Measurements from ENCODE around the gene BEX5.
"Not testable (repeated sequence)": the region's sequence is repeated elsewhere in the genome, so short reads cannot be mapped to it uniquely, and the experiment has no call there.

The BEX5 gene

GRCh38 chrX:102155806-102156179, at the start of gene BEX5:
Gene BEX5, minus strand, starts transcription at chrX:102155977. Its CDS starts 1,712 bp downstream, at chrX:102154265.
- DNase-seq (ENCODE audit: low read depth): no peak

DNA sequence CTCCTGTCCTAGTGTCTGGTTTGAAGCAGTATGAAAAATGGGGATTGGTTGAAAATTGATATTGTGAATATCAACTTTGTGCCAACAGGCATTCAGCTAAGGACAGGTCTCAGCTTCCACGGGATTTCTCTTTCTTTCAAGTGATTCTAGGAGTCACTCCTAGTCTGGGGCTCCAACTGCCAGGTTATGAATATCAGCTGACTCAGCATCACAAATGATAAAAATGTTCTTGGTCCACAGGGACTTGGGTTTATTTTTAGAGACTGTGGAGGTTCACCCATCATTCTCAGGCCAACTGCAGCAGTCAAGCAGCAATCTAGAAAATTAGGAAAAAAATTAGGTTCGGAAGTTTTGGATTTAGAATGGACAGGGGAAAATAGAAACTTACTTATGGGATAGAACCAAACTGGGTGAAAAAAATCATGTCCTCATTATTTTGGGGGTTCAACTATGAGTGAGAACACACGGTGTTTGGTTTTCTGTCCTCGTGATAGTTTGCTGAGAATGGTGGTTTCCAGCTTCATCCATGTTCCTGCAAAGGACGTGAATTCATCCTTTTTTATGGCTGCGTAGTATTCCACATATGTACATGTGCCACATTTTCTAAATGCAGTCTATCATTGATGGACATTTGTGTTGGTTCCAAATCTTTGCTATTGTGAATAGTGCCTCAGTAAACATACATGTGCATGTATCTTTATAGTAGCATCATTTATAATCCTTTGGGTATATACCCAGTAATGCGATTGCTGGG, 30.4 kb upstream of the BEX5 start:
- DNase-seq (ENCODE audit: low read depth): no peak

- no peak for DNase-seq (ENCODE audit: low read depth)
Observed at GRCh38 chrX:102154900-102155805, 624 bp downstream of the BEX5 start.

GRCh38 chrX:102154218-102154860, 1.4 kb downstream of the BEX5 start:
- DNase-seq (ENCODE audit: low read depth): no peak

GRCh38 chrX:102142274-102142673, 13.5 kb downstream of the BEX5 start, which contains the start of gene TCEAL6:
Gene TCEAL6, minus strand, starts transcription at chrX:102142481.
- not testable (repeated sequence) for DNase-seq (ENCODE audit: low read depth)

DNA sequence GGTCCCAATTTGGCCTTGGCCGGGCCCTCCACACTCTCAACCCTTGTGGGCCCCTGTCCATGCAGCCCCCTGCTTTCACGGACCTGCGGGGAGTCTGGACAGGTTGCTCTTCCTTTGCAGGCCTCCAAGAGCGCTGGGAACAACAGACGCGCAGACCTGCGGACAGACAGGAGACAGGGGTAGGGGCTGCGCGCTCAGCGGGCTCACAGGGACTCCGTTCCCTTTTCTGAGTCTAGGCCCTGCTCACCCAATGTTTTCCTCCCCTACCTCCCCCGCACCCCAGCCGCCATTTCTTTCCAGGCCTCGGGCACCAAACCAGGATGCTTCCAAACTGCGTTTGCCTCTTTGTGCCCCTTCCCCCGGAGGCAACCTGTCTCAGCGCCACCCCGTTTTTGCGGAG, 14.1 kb downstream of the BEX5 start:
- DNase-seq (ENCODE audit: low read depth): not testable (repeated sequence)

DNA sequence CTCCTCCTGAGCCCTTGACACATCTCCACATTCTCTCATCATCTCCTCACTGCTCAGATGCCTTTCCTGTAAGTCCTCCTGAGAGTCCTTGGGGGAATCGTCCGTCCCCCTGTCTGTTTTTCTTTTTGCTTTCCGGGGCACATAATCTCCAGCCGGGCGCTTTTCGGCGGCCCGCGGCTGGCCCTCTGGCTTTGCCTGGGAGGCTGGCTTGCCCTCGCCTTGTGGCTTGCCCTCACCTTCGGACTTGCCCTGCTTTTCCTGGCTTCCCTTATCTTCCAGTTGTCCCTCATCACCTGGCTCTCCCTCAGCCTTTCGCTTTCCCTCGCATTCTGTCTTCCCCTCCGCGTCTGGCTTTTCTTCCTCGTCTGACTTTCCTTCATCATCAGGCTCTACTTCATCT, 14.9 kb downstream of the BEX5 start:
- DNase-seq (ENCODE audit: low read depth): not testable (repeated sequence)

DNA sequence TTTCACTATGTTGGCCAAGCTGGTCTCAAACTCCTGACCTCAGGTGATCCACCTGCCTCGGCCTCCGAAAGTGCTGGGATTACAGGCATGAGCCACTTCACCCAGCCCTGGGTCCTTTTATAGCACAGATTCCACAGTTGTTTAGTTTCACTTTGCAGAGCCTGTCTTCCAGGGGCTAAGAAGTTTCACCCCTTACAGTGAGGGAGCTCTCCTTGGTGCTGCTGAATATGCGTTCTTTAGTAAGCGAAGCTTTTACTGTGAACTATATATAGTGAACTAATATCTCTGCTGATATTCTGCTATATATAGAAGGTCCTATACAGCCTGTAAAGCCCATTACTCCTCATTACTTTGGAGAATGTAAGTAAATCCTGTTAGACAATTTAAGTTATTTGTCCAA, 17.7 kb downstream of the BEX5 start:
- no peak for DNase-seq (ENCODE audit: low read depth)

DNA sequence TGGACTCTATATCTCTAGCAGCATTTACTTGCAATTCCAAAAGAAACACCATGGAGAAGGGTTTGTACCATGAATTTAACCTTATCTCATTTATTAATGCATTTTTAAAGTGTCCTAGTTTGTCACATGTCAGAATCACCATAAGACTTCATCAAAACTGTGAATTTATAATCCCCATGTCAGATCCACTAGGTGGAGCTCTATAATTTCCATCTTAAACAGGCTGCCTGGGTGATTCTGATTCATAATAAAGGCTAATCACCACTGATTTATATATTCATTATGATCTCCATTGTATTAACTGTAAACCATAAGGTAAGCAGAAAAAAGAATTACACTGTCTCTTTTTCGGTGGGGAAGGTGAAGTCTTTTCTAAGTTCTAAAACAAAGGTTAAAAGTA, 26.3 kb downstream of the BEX5 start:
- no peak for DNase-seq (ENCODE audit: low read depth)

GRCh38 chrX:102126863-102127262, 28.9 kb downstream of the BEX5 start:
- DNase-seq (ENCODE audit: low read depth): no peak

DNA sequence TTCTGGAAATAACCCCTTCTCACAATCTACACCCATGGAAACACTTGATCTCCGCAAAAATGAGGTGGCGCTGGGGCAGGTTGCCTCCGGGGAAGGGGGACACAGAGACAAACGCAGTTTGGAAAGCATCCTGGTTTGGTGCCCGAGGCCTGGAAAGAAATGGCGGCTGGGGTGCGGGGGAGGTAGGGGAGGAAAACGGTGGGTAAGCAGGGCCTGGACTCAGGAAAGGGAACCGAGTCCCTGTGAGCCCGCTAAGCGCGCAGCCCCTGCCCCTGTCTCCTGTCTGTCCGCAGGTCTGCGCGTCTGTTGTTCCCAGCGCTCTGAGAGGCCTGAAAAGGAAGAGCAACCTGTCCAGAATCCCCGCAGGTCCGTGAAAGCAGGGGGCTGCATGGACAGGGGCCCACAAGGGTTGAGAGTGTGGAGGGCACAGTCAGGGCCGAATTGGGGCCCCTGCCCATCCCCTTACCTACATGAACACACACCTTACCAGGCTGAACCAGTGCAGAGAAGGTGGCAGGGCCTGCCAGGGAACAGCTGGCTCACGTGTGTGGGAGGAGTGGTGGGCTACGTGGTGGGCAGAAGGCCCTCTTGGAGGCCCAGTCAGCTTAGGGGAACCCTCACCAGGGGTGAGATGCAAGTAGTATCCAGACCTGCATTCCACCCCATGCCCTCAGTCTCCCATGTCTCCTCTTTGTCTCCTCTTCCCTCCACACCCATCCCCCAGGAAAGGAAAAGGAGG, 29.5 kb downstream of the BEX5 start:
- DNase-seq (ENCODE audit: low read depth): not testable (repeated sequence)

GRCh38 chrX:102125436-102125835, 30.3 kb downstream of the BEX5 start, which contains the start of gene TCEAL2:
Gene TCEAL2, plus strand, starts transcription at chrX:102125679. Its CDS starts 1,152 bp downstream, at chrX:102126831.
- not testable (repeated sequence) for DNase-seq (ENCODE audit: low read depth)

DNA sequence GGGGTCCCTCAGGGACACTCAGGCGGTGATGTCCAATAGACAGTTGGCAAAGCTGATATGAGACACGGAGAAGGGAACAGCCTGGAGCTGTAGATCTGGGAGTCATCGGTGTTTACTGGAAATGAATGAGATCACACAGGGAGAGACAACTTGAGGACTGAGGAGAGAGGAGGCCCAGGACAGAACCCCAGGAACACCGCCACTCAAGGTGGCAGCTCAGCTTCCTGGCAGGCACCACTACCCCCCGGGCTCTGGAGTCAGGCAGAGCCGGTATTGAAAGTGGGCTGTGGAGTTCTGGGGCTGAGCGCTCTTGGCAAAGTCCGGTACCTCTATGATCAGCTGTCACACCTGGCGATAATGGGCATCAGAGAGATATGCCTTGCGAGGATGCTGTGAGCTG, 30.8 kb downstream of the BEX5 start:
- not testable (repeated sequence) for DNase-seq (ENCODE audit: low read depth)

DNA sequence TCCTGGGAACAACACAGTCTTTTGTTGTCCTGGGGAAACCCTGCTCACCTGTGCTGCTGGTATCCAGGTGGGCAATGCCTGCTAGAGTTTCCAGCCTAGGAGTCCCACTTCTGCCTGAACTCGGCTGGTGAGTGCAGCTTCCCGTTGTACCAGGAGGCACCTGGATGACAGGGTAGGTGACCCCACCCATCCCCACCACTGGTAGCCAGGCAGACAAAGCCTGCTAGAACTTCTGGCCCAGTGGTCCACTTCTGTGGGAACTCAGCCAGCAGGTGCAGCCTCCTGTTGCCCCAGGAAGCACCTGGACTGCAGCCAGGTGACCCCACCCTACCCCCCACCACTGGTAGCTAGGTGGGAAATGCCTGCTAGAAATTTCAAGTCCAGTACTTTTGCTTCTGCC, 40.0 kb downstream of the BEX5 start:
- DNase-seq (ENCODE audit: low read depth): no peak

DNA sequence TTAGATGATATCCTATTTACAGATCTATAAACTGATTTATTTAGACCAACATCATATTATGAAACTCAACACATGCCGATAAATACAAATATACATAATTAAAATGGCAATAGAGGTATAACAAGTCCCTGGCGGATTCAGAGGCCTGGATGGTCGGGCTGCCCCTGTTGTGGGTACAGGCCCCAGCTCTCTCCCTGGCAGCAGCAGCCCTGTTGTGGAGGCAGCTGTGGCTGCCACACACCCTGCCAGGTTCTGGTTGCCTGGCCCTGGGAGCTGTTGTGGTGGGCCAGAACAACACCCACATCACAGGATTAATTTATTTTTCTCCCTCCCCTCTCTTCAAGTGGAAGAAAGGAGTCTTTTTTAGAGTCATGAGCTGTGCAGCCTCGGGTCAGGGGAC, 42.4 kb downstream of the BEX5 start:
- DNase-seq (ENCODE audit: low read depth): no peak

All from stimulated activated CD8-positive, alpha-beta memory T cell treated with anti-CD3 and anti-CD28 coated beads, Interleukin-15, amount 100 ng/mL, for 1 hour (primary cell).